Gastroesophageal sphincter (tissue), 3 donors: ENCODE results near the gene LSG1.

Experiments
- EP300 ChIP-seq: sonication (generic); formaldehyde crosslinking; IDR thresholded peaks from one replicate; pipeline ENCODE4 v1.6.1; 2017; ENCODE audit warnings: antibody characterized with exemption, mild to moderate bottlenecking
- POLR2A ChIP-seq, 2 donors: fragments of 450-650 bp; IDR thresholded peaks; one replicate each; pipeline ENCODE4 v1.6.1; 2017; ENCODE audit warnings: antibody characterized with exemption in 2 of 2, mild to moderate bottlenecking in 2 of 2, moderate library complexity in 1 of 2
- POLR2AphosphoS5 ChIP-seq: sonication (generic); formaldehyde crosslinking; IDR thresholded peaks from one replicate; pipeline ENCODE4 v1.6.1; 2017; ENCODE audit warnings: antibody characterized with exemption
- TF ChIP-seq, protein P1 (sequence below), 4 experiments: fragments of 200-600 bp in 2 of 4; fragments of 450-650 bp in 2 of 4; sonication (generic) in 1 of 4; IDR thresholded peaks; one replicate each; pipeline ENCODE4 v1.5.1; 2017 to 2019; ENCODE audit warnings: antibody characterized with exemption in 4 of 4, mild to moderate bottlenecking in 2 of 4, moderate library complexity in 2 of 4

- TF ChIP-seq, protein P1, sequence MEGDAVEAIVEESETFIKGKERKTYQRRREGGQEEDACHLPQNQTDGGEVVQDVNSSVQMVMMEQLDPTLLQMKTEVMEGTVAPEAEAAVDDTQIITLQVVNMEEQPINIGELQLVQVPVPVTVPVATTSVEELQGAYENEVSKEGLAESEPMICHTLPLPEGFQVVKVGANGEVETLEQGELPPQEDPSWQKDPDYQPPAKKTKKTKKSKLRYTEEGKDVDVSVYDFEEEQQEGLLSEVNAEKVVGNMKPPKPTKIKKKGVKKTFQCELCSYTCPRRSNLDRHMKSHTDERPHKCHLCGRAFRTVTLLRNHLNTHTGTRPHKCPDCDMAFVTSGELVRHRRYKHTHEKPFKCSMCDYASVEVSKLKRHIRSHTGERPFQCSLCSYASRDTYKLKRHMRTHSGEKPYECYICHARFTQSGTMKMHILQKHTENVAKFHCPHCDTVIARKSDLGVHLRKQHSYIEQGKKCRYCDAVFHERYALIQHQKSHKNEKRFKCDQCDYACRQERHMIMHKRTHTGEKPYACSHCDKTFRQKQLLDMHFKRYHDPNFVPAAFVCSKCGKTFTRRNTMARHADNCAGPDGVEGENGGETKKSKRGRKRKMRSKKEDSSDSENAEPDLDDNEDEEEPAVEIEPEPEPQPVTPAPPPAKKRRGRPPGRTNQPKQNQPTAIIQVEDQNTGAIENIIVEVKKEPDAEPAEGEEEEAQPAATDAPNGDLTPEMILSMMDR (IDR thresholded peaks at IDR 0.05): no peak
- TF ChIP-seq POLR2A (IDR thresholded peaks at IDR 0.05): no peak
- TF ChIP-seq EP300: no peak
- TF ChIP-seq POLR2AphosphoS5: no peak
Observed at GRCh38 chr3:194680888-194681615, 9.1 kb upstream of the LSG1 start.
